Measurements from ENCODE around the gene SPIRE1.
A peak's percentile ranks its signal among the peaks of the same experiment; 100 is the strongest.
"Not testable (repeated sequence)": the region's sequence is repeated elsewhere in the genome, so short reads cannot be mapped to it uniquely, and the experiment has no call there.

SPIRE1 gene

GRCh38 chr18:12645254-12645653 lies 12.7 kb downstream of the SPIRE1 start:
- no peak for DNase-seq

DNA sequence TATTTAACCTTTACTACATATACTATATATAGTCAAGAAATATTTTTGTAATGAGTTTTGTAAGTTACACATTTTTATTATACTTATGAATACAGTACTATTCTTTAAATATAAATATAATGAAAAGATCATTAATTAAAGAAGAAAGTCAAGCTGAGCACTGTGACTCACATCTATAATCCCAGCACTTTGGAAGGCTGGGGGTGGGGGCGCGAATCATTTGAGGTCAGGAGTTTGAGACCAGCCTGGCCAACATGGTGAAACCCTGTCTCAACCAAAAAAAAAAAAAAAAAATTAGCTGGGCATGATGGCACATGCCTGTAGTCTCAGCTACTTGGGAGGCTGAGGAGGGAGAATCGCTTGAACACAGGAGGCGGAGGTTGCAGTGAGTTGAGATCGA lies 14.2 kb downstream of the SPIRE1 start:
- not testable (repeated sequence) for DNase-seq

DNA sequence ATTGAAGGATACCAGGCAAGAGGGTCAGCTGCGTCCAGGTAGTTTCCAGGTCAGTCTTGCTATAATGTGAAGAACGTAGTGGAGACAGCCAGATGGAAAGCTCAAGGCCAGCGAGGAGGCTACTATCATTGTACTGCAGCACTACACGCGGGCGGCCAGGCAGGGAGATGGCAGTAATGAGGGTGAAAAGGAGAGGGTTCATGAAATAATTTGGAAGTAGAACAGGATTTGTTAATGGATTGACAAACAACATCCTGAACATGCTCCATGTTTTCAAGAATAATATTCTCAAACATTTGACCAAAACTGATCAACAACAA lies 17.1 kb downstream of the SPIRE1 start:
- DNase-seq = no peak

GRCh38 chr18:12639990-12640880 lies 17.7 kb downstream of the SPIRE1 start:
- peak; percentile 22 for DNase-seq

- DNase-seq = no peak
Observed at GRCh38 chr18:12638644-12639124, 19.2 kb downstream of the SPIRE1 start.

- DNase-seq = no peak
Observed at GRCh38 chr18:12637901-12638643, 19.8 kb downstream of the SPIRE1 start.

GRCh38 chr18:12637393-12637792 lies 20.5 kb downstream of the SPIRE1 start:
- DNase-seq = no peak

GRCh38 chr18:12631831-12632477 lies 26.0 kb downstream of the SPIRE1 start:
- DNase-seq = no peak

DNA sequence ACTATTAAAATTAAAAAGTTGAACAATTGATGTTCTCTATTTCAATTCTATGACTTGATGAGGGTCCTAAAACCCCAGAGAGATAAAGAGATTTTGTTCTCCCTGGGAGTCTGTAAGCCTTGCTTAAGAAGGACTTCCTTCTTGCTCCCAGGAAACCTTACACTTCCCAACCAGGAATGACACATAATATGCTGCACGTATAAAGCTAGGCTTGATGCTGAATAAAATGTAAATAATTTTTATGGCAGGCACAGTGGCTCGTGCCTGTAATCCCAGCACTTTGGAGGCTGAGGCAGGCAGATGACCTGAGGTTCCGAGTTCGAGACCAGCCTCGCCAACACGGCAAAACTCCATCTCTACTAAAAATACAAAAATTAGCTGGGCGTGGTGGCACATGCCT lies 27.8 kb downstream of the SPIRE1 start:
- no peak for DNase-seq

GRCh38 chr18:12628706-12629702 lies 28.9 kb downstream of the SPIRE1 start:
- DNase-seq = no peak

DNA sequence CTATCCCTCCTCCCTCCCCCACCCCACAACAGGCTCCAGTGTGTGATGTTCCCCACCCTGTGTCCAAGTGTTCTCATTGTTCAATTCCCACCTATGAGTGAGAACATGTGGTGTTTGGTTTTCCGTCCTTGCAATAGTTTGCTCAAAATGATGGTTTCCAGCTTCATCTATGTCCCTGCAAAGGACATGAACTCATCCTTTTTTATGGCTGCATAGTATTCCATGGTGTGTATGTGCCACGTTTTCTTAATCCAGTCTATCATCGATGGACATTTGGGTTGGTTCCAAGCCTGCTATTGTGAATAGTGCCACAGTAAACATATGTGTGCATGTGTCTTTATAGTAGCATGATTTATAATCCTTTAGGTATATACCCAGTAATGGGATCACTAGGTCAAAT lies 30.7 kb downstream of the SPIRE1 start:
- not testable (repeated sequence) for DNase-seq

DNA sequence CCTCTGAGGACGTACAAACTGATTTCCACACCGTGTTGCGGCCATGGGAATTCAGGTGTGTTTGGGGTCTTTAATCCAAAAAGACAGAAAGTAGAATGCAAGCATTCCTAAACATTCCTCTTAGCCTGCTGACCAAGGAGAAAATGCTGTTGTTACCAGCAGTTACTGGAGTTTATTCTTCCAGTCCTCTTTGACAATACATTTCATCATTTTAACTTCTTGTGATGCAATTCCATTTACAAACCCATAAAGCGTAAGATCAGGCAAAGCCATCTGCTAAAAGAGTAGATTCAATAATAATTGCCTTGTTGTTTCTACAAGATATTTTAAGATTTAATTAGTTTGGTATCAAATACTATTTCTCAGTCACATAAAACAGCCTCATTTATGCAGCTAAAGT lies 32.7 kb downstream of the SPIRE1 start:
- DNase-seq = no peak

DNA sequence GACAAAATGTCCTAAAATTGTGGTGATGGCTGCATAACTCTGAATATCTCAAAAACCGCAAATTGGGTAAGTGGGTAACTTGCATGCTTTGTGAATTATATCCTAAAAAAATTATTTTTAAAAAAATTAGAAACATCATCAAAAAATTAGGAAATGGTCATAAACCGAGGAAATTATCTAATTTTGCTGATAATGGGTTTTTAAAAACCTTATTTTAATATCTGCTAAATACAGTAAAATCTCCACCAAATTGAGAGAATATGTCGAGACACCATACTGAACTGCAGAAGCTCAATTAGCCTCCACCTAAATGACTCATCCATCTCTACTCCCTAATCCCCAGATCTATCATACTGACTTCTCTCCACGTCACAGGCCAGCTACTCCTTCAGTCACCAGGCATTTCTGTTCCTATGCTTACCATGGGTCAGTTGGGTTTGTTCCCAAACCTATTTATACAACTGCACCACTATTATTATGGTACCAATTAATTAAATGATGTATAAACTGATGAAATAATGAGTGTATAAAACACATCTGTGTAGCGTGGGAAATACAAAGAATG lies 36.1 kb downstream of the SPIRE1 start:
- DNase-seq = no peak

DNA sequence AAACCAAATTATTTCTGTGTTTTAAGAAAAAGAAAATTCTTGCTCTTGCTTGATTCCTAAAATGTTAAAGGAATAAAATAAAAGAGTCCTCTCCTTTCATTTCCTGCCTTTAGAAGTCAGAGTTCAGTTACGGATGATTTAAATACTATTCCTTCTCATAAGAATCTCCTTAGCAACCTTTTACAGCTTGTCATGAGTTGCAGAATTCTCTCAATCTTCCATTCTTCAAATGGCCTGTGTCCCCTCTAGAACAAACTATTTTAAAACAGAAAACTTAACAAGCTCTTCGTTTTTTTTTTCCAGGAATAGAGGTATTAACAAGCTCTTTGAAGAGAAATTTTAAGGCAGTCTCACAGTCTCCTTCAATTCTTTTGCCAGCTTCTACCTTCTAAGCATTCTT lies 42.2 kb downstream of the SPIRE1 start:
- no peak for DNase-seq

DNA sequence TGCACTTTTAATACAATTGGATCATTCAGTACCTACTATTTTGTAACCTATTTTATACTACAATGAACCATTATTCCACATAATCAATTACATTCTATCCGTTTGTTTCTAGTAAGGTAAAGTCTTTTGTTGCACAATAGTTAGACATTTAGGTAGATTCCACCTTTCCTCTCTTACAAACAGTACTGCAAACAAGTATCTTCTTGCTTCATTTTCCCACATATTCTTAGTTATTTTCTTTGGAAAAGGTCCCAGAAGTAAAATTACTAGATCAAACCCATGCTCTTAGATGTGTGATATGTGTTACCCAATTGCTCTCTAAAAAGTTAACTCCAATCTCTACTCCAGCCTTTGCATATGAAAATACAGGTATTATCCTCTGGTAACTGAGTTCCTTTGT lies 49.6 kb downstream of the SPIRE1 start:
- DNase-seq = no peak

DNA sequence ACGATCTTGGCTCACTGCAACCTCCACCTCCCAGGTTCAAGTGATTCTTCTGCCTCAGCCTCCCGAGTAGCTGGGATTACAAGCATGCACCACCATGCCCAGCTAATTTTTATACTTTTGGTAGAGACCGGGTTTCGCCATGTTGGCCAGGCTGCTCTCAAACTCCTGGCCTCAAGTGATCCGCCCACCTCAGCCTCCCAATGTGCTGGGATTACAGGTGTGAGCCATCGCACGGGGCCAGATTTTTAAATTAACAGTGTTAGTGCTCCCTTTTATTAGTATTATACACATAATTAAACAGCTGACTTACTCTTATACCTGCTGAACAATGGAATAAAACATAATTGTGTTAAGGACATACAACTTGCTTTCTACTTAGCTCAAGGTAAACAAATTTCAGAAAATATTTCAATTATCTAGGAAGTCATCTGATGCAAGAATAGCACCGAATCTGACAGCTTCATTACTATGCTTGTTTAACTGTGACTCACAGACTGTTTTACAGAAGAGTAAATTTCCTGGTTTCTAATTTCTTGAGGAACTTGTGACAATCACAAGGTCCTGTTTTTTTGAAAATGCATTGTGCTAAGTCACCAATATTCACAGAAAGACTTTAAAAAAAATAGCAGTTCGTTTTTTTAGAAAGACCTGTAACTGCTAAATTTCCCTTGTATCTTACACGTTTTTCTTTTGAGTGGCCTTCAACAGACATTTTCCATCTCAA lies 51.2 kb downstream of the SPIRE1 start:
- DNase-seq = no peak

DNA sequence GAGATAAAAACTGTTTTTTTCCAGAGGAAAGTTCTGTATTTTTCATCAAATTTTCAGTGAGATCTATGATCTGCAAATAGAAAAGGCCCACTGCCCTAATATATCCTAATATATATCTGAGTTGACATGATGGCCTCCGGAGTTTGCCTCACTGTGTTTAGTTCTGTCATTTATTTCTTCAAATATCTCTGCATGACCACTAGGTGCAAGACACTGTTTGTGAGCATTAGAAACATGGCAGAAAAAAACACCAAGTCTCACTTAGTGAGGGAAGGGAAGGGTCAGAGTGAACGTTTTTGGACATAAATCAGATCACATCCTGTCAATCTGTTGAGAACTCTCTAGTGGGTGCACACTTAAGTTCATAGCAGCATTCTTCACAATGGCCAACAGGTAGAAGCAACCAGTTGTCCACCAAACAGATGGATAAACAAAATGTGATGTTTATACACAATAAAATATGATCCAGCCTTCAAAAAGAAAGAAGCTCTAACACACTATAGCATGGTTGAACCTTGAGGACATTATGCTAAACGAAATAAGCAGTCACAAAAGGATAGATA lies 53.4 kb downstream of the SPIRE1 start:
- no peak for DNase-seq

DNA sequence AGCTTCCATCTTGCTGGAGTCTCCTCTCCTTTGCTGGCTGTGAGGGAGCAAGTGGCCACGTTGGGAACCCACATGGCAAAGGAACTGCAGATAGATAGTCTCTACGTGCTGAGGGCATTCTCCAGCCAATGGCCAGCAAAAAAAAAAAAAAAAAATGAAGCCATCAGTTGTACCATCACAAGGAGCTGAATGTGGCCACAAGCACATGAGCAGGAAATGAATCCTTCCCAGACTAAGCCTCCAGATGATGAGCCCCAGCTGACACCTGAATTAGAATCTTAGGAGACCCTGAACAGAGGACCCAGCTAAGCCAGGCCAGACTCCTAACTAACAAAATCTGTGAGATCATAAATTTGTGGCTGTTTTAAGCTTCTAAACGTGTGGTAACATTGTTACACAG lies 57.9 kb downstream of the SPIRE1 start:
- DNase-seq = no peak

- DNase-seq = no peak
Observed at GRCh38 chr18:12599543-12599942, 58.4 kb downstream of the SPIRE1 start.

DNA sequence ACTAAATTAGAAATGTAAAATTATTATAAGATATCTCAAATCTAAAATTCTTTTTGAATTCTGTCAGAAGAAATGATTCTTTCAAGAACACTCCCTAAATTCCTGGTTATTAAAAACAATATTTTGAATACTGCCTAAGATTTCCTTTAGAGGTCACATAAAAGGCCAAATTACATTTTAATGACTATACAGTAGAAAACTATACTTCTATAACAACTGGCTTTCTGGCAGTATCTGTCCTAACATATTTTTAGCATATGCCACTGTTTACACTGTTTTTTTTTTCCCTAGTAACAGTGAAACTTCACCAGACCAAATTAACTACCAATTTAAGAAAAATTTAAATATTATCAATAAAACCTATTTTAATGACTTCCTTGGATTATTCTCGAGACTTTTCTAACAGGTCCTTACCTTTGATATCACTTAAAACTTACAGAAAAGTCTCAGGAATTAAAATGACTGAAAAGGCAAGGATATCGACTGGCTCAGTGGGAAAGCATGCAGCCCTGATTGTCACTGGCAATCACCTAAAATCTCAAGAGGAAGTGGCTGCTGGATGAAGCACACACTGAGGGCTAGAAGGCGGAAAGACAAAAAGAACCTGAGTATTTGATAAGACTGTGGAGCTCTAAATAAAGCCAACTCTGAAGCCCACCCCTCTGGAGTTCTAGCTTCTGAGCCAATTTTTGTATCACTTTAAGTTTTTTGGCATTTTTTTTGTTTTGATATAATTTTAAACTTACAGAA lies 59.6 kb downstream of the SPIRE1 start:
- no peak for DNase-seq

All from SHP77 treated with DMSO at 0.1 percent for 48 hours (cell line).